Heart left ventricle (tissue), 16 donors: Measurements from ENCODE around the gene PCBP1. TPM values are rescaled to one million over a fixed set of nuclear protein-coding genes. Genes with fewer than 3 reads are reported as not detected.

ENCODE experiments used
- ATAC-seq, 4 donors: fragments of 200-7000 bp; cut with Tn5 transposase; one replicate each; pipeline ENCODE4 v1.9.1; 2020 to 2022; ENCODE audit warnings: moderate library complexity in 4 of 4, mild to moderate bottlenecking in 3 of 4, moderate number of reproducible peaks in 1 of 4
- DNase-seq, 5 donors: peaks; one replicate each; pipeline ENCODE4 v3.0.0-alpha.2; 2020
- H3K27ac ChIP-seq, 12 donors: fragments of 200-600 bp; sonication (generic) in 4 of 12; one replicate each; pipeline versions ENCODE4 v1.5.0 to v1.8.0; 2016 to 2022; ENCODE audit warnings: mild to moderate bottlenecking in 2 of 12
- H3K27me3 ChIP-seq, 9 donors: fragments of 200-600 bp; sonication (generic) in 2 of 9; one replicate each; pipeline versions ENCODE4 v1.5.1 to v1.8.0; 2016 to 2022; ENCODE audit warnings: mild to moderate bottlenecking in 3 of 9
- H3K36me3 ChIP-seq, 9 donors: fragments of 200-600 bp; sonication (generic) in 2 of 9; one replicate each; pipeline versions ENCODE4 v1.5.0 to v1.8.0; 2018 to 2022; ENCODE audit warnings: mild to moderate bottlenecking in 2 of 9
- H3K4me1 ChIP-seq, 12 donors: fragments of 200-600 bp; sonication (generic) in 4 of 12; one replicate each; pipeline versions ENCODE4 v1.5.0 to v1.8.0; 2016 to 2022; ENCODE audit warnings: mild to moderate bottlenecking in 3 of 12
- H3K4me3 ChIP-seq, 12 donors: fragments of 200-600 bp; sonication (generic) in 4 of 12; one replicate each; pipeline versions ENCODE4 v1.5.0 to v1.8.0; 2017 to 2022; ENCODE audit warnings: mild to moderate bottlenecking in 9 of 12, moderate library complexity in 4 of 12
- H3K9me3 ChIP-seq, 12 donors: fragments of 200-600 bp; sonication (generic) in 4 of 12; one replicate each; pipeline versions ENCODE4 v1.5.0 to v1.8.0; 2016 to 2022; ENCODE audit warnings: mild to moderate bottlenecking in 1 of 12
- POLR2A ChIP-seq, 2 donors: fragments of 450-650 bp; IDR thresholded peaks; one replicate each; pipeline ENCODE4 v1.6.1; 2017; ENCODE audit warnings: antibody characterized with exemption in 2 of 2, mild to moderate bottlenecking in 2 of 2, moderate library complexity in 2 of 2
- whole genome bisulfite sequencing, 4 donors: extraction: QIAGEN DNeasy Blood & Tissue Kit in 2 of 4; methylation state at CpG; one replicate each; pipeline versions ENCODE4 v1.1.5 to v1.1.7; 2013 to 2018; 5-methylcytosine and 5-hydroxymethylcytosine counted together
- intact Hi-C, 10 donors: fragments of 100-400 bp; cut with DNase I; formaldehyde crosslinking; loops; one replicate each; pipeline versions ENCODE4 v1.11.1 to v1.14.2; 2022
- long read RNA-seq, 3 donors: library from polyadenylated mRNA; unstranded; transcript quantifications; one replicate each; pipeline ENCODE4 v2.0.0, GENCODE V29; 2020 to 2021
- polyA plus RNA-seq, 2 donors: library from polyadenylated mRNA; stranded (reverse); fragments of 200-250 nt; gene quantifications; one replicate each; pipeline ENCODE4 v1.2.3, GENCODE V29; 2013
- total RNA-seq, 9 donors: library from RNA; depleted of rRNA in 2 of 9; stranded (reverse); fragments of >200 nt in 2 of 9; fragmentation: NEBNext Ultra II Directional in 3 of 9; extraction: Animal tissue kit (Norgen Biotek cat#: 25700) in 3 of 9; gene quantifications; one replicate each; pipeline versions ENCODE4 v1.1.0 to v1.2.4, GENCODE V29; 2016 to 2023
- TF ChIP-seq, protein P1 (sequence below), 12 donors: fragments of 200-600 bp; sonication (generic) in 4 of 12; IDR thresholded peaks; one replicate each; pipeline versions ENCODE4 v1.5.0 to v1.8.0; 2018 to 2022; ENCODE audit warnings: antibody characterized with exemption in 12 of 12, mild to moderate bottlenecking in 5 of 12
- donor health status: ischemic (EF 13 %, LVEDD 7.1; RV severe dilation, severe dysfunction).
- donor health status: healthy with polysubstance abuse.
- donor health status: DM: no; HTN: yes; CAD: no.
- donor health status: DM: no; HTN: no; CAD: no.
- donor health status: ischemic (EF 25% LVEDD 6.9; RV normal size, moderate dysfunction).
- donor health status: ischemic (EF 25% LVEDD 5.7; RV mildly dilated, moderate dysfunction).
- donor health status: healthy.
- donor health status: DM: yes; HTN: yes; CAD: no.
- donor health status: ischemic (EF 35%, LVEDD 5.7; RV mildly dilated, moderate dysfunction).
- donor health status: nonischemic (EF 11% LVEDD 7.7; RV severe dilation, severe dysfunction).
- donor health status: DM: yes; HTN: yes; CAD: no.
- donor health status: PGD.
- donor health status: ischemic (EF 29% LVEDD 5.4; RV normal size, mild dysfunction).
- donor health status: nonischemic (EF 23%, LVEDD 6.1; RV moderate dilation, normal function).

The PCBP1 gene
- 100 to 1,000 TPM; 106 to 274 (median 199) TPM for total RNA-seq
- polyA plus RNA-seq, result 100 to 1,000 TPM; 212 to 296 TPM
- long read RNA-seq, donor 1, transcript PCBP1-201 (1 exons, 1,750 nt), result major isoform, 281 of 281 reads
- long read RNA-seq, donor 1, partial matches to known transcripts, result 0 of 281 reads
- long read RNA-seq, donor 1, other reads (novel, unspliced or antisense), result 0 of 281 reads
- long read RNA-seq, donor 2, transcript PCBP1-201 (1 exons, 1,750 nt), result major isoform, 232 of 232 reads
- long read RNA-seq, donor 2, partial matches to known transcripts, result 0 of 232 reads
- long read RNA-seq, donor 2, other reads (novel, unspliced or antisense), result 0 of 232 reads
- long read RNA-seq, donor 3, transcript PCBP1-201 (1 exons, 1,750 nt), result major isoform, 249 of 249 reads
- long read RNA-seq, donor 3, partial matches to known transcripts, result 0 of 249 reads
- long read RNA-seq, donor 3, other reads (novel, unspliced or antisense), result 0 of 249 reads

DNA sequence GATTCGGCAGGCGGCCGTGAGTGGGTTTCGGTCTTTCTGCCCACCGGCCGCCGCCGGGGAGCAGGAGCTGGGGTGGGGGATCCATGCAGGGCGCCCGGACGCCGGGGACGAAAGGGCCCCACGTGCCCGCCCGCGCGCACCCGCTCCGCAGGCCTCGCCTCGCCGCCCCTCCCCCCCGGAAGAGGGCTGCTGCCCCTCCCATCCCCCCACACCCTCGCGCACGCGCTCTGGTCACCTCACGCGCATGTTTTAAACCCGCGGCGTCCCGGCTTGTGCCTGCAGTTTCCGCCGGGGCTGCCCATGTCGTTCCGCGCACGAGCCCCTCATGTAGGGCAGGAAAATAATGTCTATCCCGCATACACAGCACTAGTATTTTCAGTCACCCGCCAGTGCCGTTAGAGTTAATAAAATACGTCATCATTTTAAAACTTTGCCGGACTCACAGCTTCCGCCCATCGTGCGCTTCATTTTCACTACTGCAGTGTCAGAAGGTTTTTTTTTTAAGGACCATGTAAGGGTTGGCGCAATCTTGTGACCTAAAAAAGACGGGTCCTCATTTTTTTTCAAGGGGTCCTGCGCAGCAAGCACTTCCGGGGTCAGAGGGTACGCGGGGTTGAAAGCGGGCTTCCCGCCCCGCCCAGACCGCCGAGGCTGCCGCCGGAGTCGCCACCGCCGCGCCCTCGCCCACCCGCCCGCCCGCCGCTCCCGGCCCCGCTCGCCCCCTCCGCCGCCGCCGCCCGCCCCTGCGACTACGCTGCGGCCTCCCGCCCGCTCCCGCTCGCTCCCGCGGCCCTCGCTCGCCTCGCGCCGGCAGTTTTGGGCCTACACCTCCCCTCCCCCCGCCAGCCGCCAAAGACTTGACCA, at the start of gene PCBP1:
TSS of gene PCBP1 (plus strand) at position 640 of the 864 bp plus-strand sequence. CDS start 267 bp downstream, outside the sequence.
- Histone ChIP-seq H3K4me3 (peak within 1 kb of the TSS; percentile 62 to 97 (median 82)), H3K27me3 (no peaks in the 10 kb centered on the region), H3K36me3 (peaks cover 0 to 42% (median 21%) of the 10 kb centered on the region in 9 donors), H3K27ac (peak within 1 kb of the TSS; percentile 91 to 100 (median 100)), H3K9me3 (no peaks in the 10 kb centered on the region), H3K4me1 (peaks cover 0 to 66% (median 41%) of the 10 kb centered on the region in 12 donors)
- TF ChIP-seq, protein P1, sequence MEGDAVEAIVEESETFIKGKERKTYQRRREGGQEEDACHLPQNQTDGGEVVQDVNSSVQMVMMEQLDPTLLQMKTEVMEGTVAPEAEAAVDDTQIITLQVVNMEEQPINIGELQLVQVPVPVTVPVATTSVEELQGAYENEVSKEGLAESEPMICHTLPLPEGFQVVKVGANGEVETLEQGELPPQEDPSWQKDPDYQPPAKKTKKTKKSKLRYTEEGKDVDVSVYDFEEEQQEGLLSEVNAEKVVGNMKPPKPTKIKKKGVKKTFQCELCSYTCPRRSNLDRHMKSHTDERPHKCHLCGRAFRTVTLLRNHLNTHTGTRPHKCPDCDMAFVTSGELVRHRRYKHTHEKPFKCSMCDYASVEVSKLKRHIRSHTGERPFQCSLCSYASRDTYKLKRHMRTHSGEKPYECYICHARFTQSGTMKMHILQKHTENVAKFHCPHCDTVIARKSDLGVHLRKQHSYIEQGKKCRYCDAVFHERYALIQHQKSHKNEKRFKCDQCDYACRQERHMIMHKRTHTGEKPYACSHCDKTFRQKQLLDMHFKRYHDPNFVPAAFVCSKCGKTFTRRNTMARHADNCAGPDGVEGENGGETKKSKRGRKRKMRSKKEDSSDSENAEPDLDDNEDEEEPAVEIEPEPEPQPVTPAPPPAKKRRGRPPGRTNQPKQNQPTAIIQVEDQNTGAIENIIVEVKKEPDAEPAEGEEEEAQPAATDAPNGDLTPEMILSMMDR (IDR thresholded peaks at IDR 0.05), result no peak
- peak in 1 of 2 donors; percentile 71 for TF ChIP-seq POLR2A (IDR thresholded peaks at IDR 0.05)
- WGBS, 4 donors, result 0% methylated on average over 16 to 92 of the region's 94 CpGs
- DNase-seq (peak; percentile 97 to 99 (median 97)), ATAC-seq (peak; percentile 82 to 87 (median 84))
- intact Hi-C loops, result loop anchor here (1.0 to 10.0 kb wide), 14 partner anchors 35 to 208 kb away; partner anchors contain the start of genes C2orf42 (in 2 of the 10), MXD1 (in 1 of the 10), SNRPG (in 1 of the 10) and TIA1 (in 1 of the 10)

DNA sequence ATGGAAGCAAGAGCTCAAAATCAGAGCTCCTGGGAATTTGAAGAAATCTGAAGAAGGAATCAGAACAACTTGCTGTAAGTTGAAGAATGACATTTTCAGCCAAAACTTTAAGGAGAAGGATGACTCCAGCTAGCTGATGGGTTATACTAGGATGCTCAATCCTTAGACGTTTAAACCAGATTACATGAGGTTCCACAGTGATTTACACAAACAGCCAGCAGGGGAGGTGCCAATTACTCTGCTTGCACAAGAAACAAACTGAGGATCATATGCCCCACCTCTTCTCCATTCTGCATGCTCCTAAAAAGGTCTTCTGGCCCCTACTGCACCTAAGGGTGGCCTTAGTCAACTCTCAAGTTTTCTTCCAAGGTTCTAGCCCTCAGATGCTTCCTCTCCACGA, 47.9 kb upstream of the PCBP1 start:
- 76 to 89% (median 84%) methylated on average over 2 of the region's 2 CpGs for WGBS, 4 donors
- Histone ChIP-seq H3K4me3 (no peak overlapping the region), H3K36me3 (no peaks in the 10 kb centered on the region), H3K9me3 (no peaks in the 10 kb centered on the region), H3K4me1 (peaks cover 0 to 53% (median 12%) of the 10 kb centered on the region in 12 donors), H3K27ac (no peak overlapping the region), H3K27me3 (no peaks in the 10 kb centered on the region)
- intact Hi-C loops, result no loop called here
- ATAC-seq, result no peak
- no peak for DNase-seq
- TF ChIP-seq POLR2A (IDR thresholded peaks at IDR 0.05), result no peak
- TF ChIP-seq, protein P1 (IDR thresholded peaks at IDR 0.05), result no peak

DNA sequence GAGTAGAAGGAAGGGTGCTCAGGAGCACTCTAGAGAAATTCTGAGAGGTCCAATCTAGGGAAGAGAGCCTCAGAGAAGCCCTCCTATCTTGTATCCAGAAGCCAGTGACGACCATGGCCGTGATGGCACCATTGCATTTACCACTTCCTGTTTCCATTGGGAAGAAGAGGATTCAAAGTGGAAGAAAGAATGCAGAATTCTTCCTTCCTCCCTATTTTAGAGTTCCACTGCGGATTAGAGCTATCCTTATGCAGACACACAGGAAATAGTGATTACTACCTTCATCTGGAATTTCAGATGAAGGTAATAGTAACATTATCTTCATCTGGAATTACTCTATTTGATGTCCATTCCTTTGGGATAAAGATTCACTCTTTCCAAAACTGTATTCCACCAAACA, 45.6 kb upstream of the PCBP1 start:
- H3K27me3 ChIP-seq, result no peaks in the 10 kb centered on the region
- 78 to 85% (median 82%) methylated on average over 3 of the region's 3 CpGs for WGBS, 4 donors
- peak overlapping the region in 1 of 12 donors; percentile 83 for H3K27ac ChIP-seq
- H3K4me1 ChIP-seq, result peaks cover 0 to 60% (median 14%) of the 10 kb centered on the region in 12 donors
- H3K9me3 ChIP-seq, result no peaks in the 10 kb centered on the region
- intact Hi-C loops, result no loop called here
- ATAC-seq, result no peak
- H3K36me3 ChIP-seq, result peaks cover 0 to 9% (median 0%) of the 10 kb centered on the region in 9 donors
- TF ChIP-seq POLR2A (IDR thresholded peaks at IDR 0.05), result no peak
- TF ChIP-seq, protein P1 (IDR thresholded peaks at IDR 0.05), result no peak
- H3K4me3 ChIP-seq, result no peak overlapping the region
- DNase-seq, result no peak
